NOMO-1 treated with DMSO at 0.1 percent for 48 hours (cell line): ENCODE data around the gene INSL4.

Experiments
- DNase-seq: peaks from one replicate; lab custom pipeline; 2025; ENCODE audit not compliant: unreplicated experiment; lab: John Stamatoyannopoulos, UW

Gene INSL4

DNA sequence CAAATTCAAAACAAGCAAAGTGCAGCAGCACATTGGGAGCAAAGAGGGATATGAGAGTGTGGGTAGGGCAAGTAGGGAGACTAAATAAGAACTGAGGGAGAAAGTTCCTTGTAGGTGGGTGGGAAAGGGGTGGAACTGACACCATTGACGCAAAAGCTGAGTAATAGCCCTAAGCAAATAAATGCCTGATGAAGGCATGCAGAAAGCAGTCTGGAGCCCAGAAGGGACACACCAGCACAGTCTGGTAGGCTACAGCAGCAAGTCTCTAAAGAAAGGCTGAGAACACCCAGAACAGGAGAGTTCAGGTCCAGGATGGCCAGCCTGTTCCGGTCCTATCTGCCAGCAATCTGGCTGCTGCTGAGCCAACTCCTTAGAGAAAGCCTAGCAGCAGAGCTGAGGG, at the start of gene INSL4:
Gene INSL4, plus strand, starts transcription at position 208 of the 400 bp plus-strand sequence. Its CDS starts 105 bp downstream, at position 313.
- no peak for DNase-seq

DNA sequence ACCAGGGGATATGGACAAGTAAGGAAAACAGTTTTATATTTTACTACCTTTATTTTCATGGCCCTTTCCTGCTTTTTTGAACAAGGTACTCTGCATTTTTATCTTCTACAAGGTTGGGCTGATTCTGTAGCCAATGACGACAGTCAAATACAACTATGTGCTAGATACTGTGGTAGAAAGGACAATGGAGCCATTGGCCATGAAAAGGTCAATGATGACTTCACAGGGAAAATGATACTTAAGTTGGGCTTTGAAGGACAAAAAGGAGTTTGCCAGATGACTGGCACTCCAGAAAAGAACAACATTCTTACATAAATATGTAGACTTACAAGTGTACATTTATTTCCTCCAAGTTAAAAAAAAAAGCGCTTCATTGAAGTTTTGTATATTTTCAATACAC, 46.4 kb upstream of the INSL4 start:
- DNase-seq: no peak

DNA sequence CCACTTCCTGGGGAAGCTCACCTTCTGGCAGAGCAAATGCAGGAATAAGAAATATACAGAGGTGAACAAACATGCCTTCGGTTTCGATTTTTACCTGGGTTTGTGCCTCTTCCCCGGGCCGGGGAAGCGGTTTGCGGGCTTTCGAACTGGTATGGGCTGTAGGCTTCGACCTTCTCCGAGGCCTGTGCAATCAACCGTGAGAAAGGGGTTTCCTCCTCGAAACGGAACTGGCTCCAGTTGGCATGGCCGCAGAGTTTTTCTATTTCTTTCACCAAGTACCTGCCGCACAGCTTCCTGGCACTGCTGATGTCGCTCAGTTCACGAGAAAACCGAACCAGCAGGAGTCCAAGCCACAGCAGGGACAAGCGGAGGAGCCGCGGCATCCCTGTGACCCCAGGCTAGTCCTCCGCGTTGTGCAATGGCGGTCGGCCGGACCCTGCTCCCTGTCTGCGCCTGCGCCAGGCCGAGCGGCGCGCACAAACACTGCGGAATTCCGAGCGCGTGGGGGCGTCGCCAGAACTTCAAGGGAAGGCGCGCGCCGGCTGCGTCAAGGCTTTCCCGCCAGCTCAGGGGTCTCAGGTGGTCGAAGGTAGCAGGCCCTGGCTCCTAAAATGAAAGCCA, 45.9 kb upstream of the INSL4 start, which contains the start of gene INSL6:
Gene INSL6, minus strand, starts transcription at position 420 of the 621 bp plus-strand sequence. Its CDS starts 37 bp downstream, at position 383.
- DNase-seq: no peak

DNA sequence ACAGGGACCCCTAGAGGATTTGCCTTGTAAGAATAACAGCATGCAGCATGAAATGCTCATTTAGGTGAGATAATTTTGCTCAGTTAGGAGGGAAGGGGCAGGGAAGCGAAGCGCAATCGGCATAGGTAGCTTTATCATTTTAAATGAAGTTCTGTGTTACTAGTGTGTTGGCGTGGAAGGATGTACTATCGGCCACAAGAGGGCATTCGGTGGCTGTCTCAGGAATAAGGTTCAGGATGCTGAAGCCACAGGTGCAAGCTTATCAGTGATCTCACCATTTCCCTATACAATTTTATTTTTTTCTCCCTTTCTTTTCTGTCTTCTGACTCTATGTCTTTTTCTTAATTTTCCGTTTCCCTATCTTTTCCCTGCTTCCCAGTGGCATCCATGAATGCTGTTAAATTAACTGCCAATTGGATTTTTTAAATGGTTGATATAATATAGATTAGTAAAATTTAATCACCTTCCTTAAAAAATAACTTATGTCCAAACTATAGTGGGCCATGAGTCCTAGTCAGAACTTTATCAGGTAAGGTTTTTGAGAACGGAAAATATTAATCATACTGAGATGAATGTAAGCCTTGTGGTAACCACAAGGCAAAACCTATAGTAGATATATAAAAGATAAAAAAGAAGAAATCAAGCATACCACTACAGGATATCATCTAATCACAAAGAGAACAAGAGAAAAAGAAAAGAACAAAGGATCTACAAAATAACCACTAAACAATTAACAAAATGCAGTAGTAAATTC, 44.6 kb upstream of the INSL4 start:
- peak; percentile 7 for DNase-seq

DNA sequence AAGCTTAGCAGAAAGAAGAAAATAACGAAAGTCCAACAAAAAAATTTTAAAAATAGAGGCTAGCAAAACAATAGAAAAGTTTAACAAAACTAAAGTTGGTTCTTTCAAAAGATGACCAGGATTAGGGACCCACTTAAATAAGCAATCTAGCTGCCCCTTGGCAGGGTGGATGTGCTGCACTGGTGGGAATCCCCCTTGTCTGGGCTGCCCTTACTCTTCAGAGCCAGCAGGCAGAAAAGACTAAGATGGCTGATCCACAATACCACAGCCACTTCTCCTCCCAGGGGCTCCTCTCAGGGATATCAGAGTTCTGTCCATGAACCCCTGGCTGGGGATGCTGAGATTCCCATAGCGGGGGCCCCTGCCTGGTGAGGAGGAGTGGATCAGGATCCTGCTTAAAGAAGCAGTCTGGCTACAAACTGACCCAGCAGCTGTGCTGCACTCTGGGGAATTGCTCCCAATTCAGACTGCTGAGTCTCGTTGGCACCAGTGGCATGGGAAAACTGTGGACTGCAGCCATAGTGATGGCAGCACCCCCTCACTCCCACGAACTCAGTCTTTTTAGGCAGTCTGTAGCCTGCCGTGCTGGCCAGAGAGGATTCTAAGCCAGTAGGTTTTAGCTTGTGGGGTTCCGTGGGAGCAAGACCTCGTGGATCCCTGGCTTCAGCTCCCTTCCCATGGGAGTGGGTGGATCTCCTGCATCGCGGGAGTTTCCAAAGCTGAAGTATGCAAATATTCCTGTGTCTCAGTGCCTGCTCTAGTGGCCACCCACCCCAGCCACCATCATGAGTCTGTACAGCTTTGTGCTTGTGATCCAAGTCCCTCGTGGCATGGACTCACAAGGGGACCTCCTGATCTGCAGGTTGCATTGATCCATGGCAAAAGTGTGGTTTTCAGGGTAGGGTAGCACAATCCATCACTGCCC, 42.9 kb upstream of the INSL4 start:
- DNase-seq: no peak

DNA sequence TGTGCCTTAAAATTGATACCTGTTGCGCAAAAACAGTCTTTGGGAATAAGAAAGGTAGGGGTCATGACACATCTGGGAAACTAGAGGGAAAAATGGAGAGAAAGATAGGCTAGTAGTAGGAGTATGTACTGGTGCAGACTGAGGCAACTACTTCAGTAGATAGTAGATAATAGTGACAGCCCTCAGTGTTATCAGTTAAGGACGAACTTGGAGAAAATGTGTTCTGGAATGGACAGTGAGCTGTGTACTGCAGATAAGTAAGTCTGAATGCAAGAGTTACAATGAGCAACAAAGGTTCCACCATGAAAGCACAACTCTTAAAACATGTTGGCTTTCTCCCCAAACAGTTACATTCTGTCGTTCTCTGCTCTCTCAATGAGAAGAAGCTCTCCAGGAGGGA, 39.2 kb upstream of the INSL4 start:
- DNase-seq: no peak

DNA sequence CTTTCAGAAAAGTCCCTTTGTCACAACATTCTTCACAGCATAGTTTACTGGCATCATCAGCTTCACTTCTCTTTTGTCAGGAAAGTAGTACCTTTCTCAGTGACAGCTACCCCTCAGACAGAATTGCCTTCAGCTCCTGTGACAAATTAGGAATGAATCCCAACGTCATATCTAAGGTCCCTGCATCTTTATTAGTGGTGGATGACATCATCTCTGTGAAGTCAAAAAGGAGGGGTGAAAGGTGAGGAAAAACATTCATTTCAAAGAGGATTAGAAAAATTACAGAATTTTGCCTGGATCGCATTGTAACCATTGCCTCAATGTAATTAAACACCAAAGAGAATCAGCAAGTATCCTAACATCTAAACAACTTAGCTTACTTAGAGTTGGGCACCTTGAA, 37.9 kb upstream of the INSL4 start:
- no peak for DNase-seq

DNA sequence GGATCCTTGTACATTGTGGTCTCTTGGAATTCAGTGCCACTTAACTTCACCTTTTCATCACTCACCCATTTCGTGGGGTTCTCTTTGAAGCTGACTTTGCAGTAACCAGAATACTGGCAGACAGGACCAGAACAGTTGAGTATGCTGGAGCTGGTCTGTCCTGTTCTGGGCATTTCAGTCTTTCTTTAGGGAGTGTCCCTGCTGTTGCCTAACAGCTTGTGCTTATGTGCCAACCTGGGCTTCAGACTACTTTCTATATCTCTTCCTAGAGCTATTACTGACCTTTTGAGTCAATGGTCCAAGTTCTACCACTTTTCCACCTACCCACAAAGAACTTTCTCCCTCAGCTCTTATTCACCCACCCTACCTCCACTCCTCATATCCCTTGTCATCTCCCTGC, 35.8 kb upstream of the INSL4 start:
- DNase-seq: no peak

DNA sequence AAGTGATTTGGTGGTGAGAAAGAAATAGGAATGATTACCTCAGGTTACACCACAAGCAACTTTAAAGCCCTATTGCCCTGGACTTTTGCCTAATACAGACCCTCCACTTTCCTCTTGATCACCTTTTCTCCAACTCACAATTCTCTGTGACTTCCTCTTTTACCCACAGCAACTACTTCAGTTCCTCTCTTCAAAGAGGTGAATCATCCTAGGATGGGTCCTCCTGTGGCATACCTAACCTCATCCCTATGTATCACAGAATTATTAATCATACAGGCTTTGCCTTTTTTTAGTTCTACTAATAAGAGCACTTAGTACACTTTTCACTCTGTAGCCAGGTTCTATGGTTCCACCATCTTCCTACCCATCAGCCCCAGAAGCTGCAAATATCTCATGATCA, 26.1 kb upstream of the INSL4 start:
- peak; percentile 10 for DNase-seq

DNA sequence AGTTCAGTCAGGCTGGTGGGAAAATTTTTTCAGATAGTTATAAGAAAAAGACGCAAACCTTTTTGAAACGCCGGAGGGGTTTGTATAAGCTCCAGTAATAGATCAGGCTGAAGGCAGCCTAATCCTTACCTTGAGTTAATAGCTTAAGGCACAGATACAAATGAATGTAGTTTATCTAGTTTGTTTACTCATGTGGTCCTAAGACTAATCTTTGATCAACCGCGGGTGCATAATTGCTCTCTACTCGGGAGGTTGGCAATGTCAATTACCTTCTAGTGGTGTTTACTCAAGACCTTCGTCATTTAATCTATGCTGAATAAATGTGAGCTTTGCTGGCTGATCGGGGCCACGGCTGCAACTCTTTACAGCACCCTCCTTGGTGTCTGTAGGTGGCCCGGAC, 665 bp upstream of the INSL4 start:
- no peak for DNase-seq

DNA sequence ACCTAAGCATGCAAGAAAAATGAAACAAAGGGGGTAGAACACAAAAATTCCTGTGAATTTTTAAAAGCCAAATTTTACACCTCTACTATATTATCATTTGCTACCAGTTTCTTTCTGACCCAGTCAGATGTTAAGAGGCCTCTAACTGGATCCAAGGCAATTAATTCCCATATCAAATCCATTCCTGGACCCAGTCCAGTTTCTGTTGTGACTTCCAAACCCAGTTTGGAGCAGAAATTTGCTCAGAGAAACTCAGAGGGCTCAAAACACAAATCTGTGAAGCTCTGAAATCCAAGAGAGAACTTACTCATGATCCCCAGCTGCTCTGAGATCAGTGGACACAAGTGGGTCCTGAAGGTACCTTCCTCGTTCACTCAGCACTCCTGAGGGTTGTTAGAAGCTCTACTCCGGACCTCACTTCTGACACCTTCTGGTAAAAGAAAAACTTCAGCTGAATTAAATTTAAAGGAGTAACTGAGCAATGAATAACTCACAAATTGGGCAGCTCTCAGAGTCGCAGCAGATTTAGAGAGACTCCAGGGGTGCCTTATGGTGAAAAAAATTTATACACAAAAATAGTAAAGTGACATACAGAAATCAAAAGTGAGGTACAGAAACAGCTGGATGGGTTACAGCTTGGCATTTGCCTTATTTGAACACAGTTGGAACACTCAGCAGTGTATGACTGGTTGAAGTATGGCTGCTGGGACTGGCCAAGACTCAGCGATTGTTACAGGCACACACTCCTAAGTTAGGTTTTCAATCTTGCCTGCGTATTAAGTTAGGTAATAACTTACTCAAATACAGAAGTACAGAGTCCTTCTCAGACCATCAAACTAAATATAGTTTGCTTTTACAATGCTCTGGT, 32.4 kb downstream of the INSL4 start:
- DNase-seq: no peak

DNA sequence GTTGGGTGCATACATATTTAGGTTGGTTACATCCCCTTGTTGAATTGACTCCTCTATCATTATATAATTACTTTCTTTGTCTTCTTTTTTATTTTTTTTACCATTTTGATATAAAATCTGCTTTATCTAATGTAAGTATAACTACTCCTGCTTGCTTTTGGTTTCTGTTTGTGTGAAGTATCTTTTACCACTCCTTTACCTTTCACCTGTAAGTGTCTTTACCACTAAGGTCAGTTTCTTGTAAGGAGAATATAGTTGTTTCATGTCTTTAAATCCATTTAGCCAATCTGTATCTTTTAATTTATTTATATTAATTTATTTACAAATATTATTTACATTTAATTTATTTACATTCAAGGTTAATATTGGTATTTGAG, 33.0 kb downstream of the INSL4 start:
- no peak for DNase-seq

DNA sequence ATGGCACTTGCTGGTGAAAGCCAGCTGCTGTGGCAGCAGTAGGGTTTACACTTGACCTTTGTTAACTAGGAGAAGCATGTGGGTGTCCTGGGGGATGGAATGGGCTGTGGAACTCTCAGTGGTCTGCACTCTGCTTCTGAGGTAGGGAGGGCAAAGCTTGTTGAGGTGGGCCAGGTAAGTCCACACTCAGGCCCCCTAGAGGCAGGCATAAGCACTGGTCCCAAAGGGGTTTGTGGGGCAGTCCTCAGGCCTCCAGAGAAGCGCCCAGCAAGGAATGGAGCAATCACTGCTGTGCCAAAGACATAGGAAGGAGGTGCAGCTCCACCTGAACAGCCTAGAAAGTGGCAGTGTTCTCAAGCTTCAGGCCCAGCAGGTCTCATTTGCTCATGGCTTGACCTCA, 34.7 kb downstream of the INSL4 start:
- no peak for DNase-seq

DNA sequence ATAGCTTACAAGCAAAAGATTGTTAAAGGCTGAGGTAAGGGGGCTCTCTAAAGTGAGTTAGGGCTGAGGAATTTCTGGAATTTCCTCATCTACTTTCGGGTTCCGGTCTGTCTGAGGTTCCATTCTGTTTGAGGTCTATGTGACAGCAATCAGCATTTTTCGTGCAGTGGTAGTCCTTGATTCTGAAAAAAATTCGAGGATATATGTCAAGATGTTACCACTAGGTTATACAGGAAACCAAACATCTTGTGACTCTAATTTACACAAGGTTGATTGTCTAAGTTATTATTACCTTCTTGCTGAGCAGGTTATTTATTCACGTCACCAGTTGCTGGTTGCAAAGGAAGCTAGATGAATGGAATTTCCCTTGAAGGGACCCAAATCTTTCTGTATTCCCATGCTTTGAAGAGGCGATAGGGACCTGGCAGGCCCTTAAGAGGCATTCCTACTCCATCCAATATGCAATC, 38.1 kb downstream of the INSL4 start:
- no peak for DNase-seq

DNA sequence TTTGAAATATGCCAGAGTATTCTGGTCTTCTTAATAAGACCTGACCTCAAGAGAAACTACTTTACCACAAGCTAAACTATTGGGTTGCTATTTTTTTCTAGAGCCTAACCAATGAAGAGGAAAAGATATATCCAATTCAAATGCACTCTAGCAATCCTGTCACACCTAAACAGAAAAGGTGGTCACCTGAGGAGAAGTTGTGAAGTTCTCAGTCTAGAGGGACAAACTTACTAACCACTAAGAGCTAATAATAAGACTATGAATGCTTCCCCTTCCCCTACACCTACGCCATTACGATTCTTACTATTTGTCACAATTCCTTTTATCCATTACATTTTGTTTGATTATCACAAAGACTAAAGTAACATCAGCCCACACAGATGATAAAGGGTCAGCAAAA, 43.6 kb downstream of the INSL4 start:
- DNase-seq: no peak

DNA sequence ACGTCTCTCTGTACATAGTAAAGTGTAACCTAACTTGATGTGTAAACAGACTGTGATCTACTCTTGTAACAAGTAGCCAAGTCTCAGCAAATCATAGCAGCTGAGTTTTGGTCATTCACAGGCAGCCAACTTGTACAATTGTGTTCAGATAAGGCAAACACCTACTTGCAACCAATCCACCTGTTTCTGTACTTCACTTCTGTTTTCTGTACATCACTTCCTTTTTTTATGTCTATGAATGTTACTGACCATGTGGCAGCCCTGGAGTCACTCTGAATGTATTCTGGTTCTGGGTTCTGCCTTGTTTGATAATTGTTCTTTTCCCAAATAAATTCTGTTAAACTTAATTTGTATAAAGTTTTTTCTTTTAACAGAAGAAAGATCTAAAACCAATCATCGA, 47.3 kb downstream of the INSL4 start:
- DNase-seq: no peak
